Endothelial cell (in vitro differentiated cells): ENCODE data around the gene GRM5. TPM values are rescaled to one million over a fixed set of nuclear protein-coding genes. Genes with fewer than 3 reads are reported as not detected.

Experiments used
- DNase-seq: peaks from one replicate; pipeline ENCODE4 v3.0.0; 2021; ENCODE audit warnings: low spot score
- H3K27ac Mint-ChIP-seq: one replicate; pipeline ENCODE4 v1.8.0; 2021; ENCODE audit warnings: mixed read lengths, inconsistent platforms; ENCODE audit not compliant: unreplicated experiment
- H3K27me3 Mint-ChIP-seq: one replicate; pipeline ENCODE4 v1.8.0; 2021; ENCODE audit warnings: mild to moderate bottlenecking, moderate library complexity, mixed read lengths, inconsistent platforms; ENCODE audit not compliant: unreplicated experiment
- H3K36me3 Mint-ChIP-seq: one replicate; pipeline ENCODE4 v1.8.0; 2021; ENCODE audit warnings: mild to moderate bottlenecking, low read depth, mixed read lengths, inconsistent platforms; ENCODE audit not compliant: unreplicated experiment
- H3K4me1 Mint-ChIP-seq: one replicate; pipeline ENCODE4 v1.8.0; 2021; ENCODE audit warnings: mild to moderate bottlenecking, mixed read lengths, inconsistent platforms; ENCODE audit not compliant: unreplicated experiment
- H3K4me3 Mint-ChIP-seq: one replicate; pipeline ENCODE4 v1.8.0; 2021; ENCODE audit warnings: mild to moderate bottlenecking, mixed read lengths, inconsistent platforms; ENCODE audit not compliant: unreplicated experiment
- H3K9me3 Mint-ChIP-seq: one replicate; pipeline ENCODE4 v1.8.0; 2021; ENCODE audit warnings: mixed read lengths, inconsistent platforms; ENCODE audit not compliant: unreplicated experiment
- CTCF ChIP-seq: fragments of 200-600 bp; sonication (generic); IDR thresholded peaks from one replicate; pipeline ENCODE4 v1.5.0; 2021; ENCODE audit warnings: antibody characterized with exemption; ENCODE audit not compliant: unreplicated experiment
- total RNA-seq: library from RNA; stranded (reverse); fragmentation: NEBNext Ultra II Directional; extraction: Animal tissue kit (Norgen Biotek cat#: 25700); gene quantifications from one replicate; pipeline ENCODE4 v1.2.1, GENCODE V29; 2021; ENCODE audit not compliant: unreplicated experiment

The GRM5 gene
- total RNA-seq, 1 donor from 2014 or later: 0.28 TPM

- no peak for TF ChIP-seq CTCF
- no peaks in the 10 kb centered on the region for H3K4me1 Mint-ChIP-seq
- no peak for DNase-seq
Measured at GRCh38 chr11:88534185-88534584, 531.6 kb downstream of the GRM5 start.

GRCh38 chr11:88533001-88533400 is 532.8 kb downstream of the GRM5 start:
- no peak overlapping the region for H3K27ac Mint-ChIP-seq
- no peak for DNase-seq
- no peaks in the 10 kb centered on the region for H3K4me1 Mint-ChIP-seq
- no peak overlapping the region for H3K4me3 Mint-ChIP-seq
- no peaks in the 10 kb centered on the region for H3K9me3 Mint-ChIP-seq
- no peaks in the 10 kb centered on the region for H3K27me3 Mint-ChIP-seq
- no peaks in the 10 kb centered on the region for H3K36me3 Mint-ChIP-seq
- no peak for TF ChIP-seq CTCF

More at GRCh38 chr11:88534185-88534584, 531.6 kb downstream of the GRM5 start:
- H3K27ac Mint-ChIP-seq: no peak overlapping the region
- H3K27me3 Mint-ChIP-seq: no peaks in the 10 kb centered on the region
- no peaks in the 10 kb centered on the region for H3K36me3 Mint-ChIP-seq
- no peak overlapping the region for H3K4me3 Mint-ChIP-seq
- H3K9me3 Mint-ChIP-seq: no peaks in the 10 kb centered on the region

- TF ChIP-seq CTCF: no peak
- no peaks in the 10 kb centered on the region for H3K36me3 Mint-ChIP-seq
- no peak overlapping the region for H3K4me3 Mint-ChIP-seq
- DNase-seq: no peak
- H3K27ac Mint-ChIP-seq: no peak overlapping the region
- no peaks in the 10 kb centered on the region for H3K9me3 Mint-ChIP-seq
- no peaks in the 10 kb centered on the region for H3K4me1 Mint-ChIP-seq
- H3K27me3 Mint-ChIP-seq: no peaks in the 10 kb centered on the region
Measured at GRCh38 chr11:88531831-88532230, 534.0 kb downstream of the GRM5 start.

GRCh38 chr11:88529426-88529825 is 536.4 kb downstream of the GRM5 start:
- Mint-ChIP-seq H3K27ac (no peak overlapping the region), H3K27me3 (no peaks in the 10 kb centered on the region), H3K4me3 (no peak overlapping the region), H3K36me3 (no peaks in the 10 kb centered on the region), H3K4me1 (no peaks in the 10 kb centered on the region), H3K9me3 (no peaks in the 10 kb centered on the region)
- DNase-seq: no peak
- TF ChIP-seq CTCF: no peak

GRCh38 chr11:88523386-88524071 is 542.3 kb downstream of the GRM5 start:
- H3K4me3 Mint-ChIP-seq: no peak overlapping the region
- no peak for TF ChIP-seq CTCF
- peaks cover 3% of the 10 kb centered on the region for H3K27me3 Mint-ChIP-seq
- no peaks in the 10 kb centered on the region for H3K9me3 Mint-ChIP-seq
- DNase-seq: no peak
- no peak overlapping the region for H3K27ac Mint-ChIP-seq
- no peaks in the 10 kb centered on the region for H3K36me3 Mint-ChIP-seq
- no peaks in the 10 kb centered on the region for H3K4me1 Mint-ChIP-seq
